IMR-90 (cell line): ENCODE measurements around the gene CDH23. TPM values are rescaled to one million over a fixed set of nuclear protein-coding genes. Genes with fewer than 3 reads are reported as not detected.

Source experiments
- ATAC-seq: fragments of 200-7000 bp; cut with Tn5 transposase; 2 replicates; pipeline ENCODE4 v1.9.1; 2020; ENCODE audit warnings: low read depth, mild to moderate bottlenecking, moderate library complexity
- BruUV-seq: library from RNA; stranded (reverse); fragments of 400-500 nt; replicated peaks from 2 replicates; lab custom pipeline; 2021; lab: Mats Ljungman, UMichigan
- CTCF ChIA-PET: fragments of 300-600 bp; formaldehyde crosslinking; extraction: SDS; loops from one replicate; lab custom pipeline; 2021; ENCODE audit warnings: antibody characterized with exemption; lab: Yijun Ruan, JAX
- POLR2A ChIA-PET: fragments of 300-600 bp; sonication (Branson Sonifier 250); formaldehyde crosslinking; loops from one replicate; lab custom pipeline; 2022; ENCODE audit warnings: antibody characterized with exemption; ENCODE audit not compliant: unreplicated experiment; lab: Charles Lee
- DNase-seq: peaks from one replicate; pipeline ENCODE4 v3.0.0; 2013
- H2AFZ ChIP-seq: replicated peaks from 2 replicates; pipeline ENCODE3; 2013; ENCODE audit warnings: low read length, mild to moderate bottlenecking; ENCODE audit not compliant: poor library complexity
- H2AK5ac ChIP-seq: 2 replicates; pipeline ENCODE4 v1.6.1; 2013; ENCODE audit warnings: low read depth, low read length, inconsistent platforms
- H2AK9ac ChIP-seq: replicated peaks from 2 replicates; pipeline ENCODE3; 2013; ENCODE audit warnings: mild to moderate bottlenecking, low read depth, low read length, moderate library complexity; ENCODE audit not compliant: poor library complexity
- H2BK120ac ChIP-seq: 2 replicates; pipeline ENCODE4 v1.6.1; 2013; ENCODE audit warnings: low read depth, low read length, inconsistent platforms
- H2BK15ac ChIP-seq: 3 replicates; pipeline ENCODE4 v1.6.1; 2013; ENCODE audit warnings: low read depth, low read length, inconsistent platforms
- H2BK20ac ChIP-seq: 2 replicates; pipeline ENCODE4 v1.6.1; 2013; ENCODE audit warnings: low read depth, mild to moderate bottlenecking, inconsistent platforms, low read length, moderate library complexity
- H2BK5ac ChIP-seq: 2 replicates; pipeline ENCODE4 v1.6.1; 2013; ENCODE audit warnings: mild to moderate bottlenecking, low read depth, low read length, inconsistent platforms; ENCODE audit not compliant: poor library complexity, severe bottlenecking
- H3K14ac ChIP-seq: replicated peaks from 2 replicates; pipeline ENCODE4 v1.6.1; 2013; ENCODE audit warnings: low read depth, low read length, inconsistent platforms
- H3K18ac ChIP-seq: 2 replicates; pipeline ENCODE4 v1.6.1; 2013; ENCODE audit warnings: low read depth, low read length, control low read depth
- H3K23ac ChIP-seq: 2 replicates; pipeline ENCODE4 v1.6.1; 2013; ENCODE audit warnings: low read depth, low read length, inconsistent platforms
- H3K27ac ChIP-seq: 2 replicates; pipeline ENCODE4 v1.5.1; 2013; ENCODE audit warnings: mild to moderate bottlenecking, control low read depth, low read length; ENCODE audit not compliant: insufficient read depth
- H3K27me3 ChIP-seq: 2 replicates; pipeline ENCODE4 v1.6.1; 2013; ENCODE audit warnings: low read length; ENCODE audit not compliant: control insufficient read depth, insufficient read depth
- H3K36me3 ChIP-seq: 2 replicates; pipeline ENCODE4 v1.6.1; 2013; ENCODE audit warnings: low read length, mixed read lengths; ENCODE audit not compliant: control insufficient read depth, insufficient read depth
- H3K4ac ChIP-seq: 2 replicates; pipeline ENCODE4 v1.6.1; 2013; ENCODE audit warnings: low read depth, low read length, inconsistent platforms
- H3K4me1 ChIP-seq: 2 replicates; pipeline ENCODE4 v1.6.1; 2013; ENCODE audit warnings: low read length, mixed read lengths; ENCODE audit not compliant: control insufficient read depth, insufficient read depth
- H3K4me2 ChIP-seq: 2 replicates; pipeline ENCODE4 v1.6.1; 2013; ENCODE audit warnings: low read depth, mild to moderate bottlenecking, control low read depth, low read length, moderate library complexity
- H3K4me3 ChIP-seq: 2 replicates; pipeline ENCODE4 v1.5.1; 2013; ENCODE audit warnings: low read depth, mild to moderate bottlenecking, control low read depth, low read length, moderate library complexity; ENCODE audit not compliant: insufficient read depth
- H3K56ac ChIP-seq: 2 replicates; pipeline ENCODE4 v1.6.1; 2013; ENCODE audit warnings: low read length, inconsistent platforms; ENCODE audit not compliant: insufficient read depth; ENCODE audit errors: extremely low read depth
- H3K79me1 ChIP-seq, 2 experiments: 2 replicates each; pipeline ENCODE4 v1.6.1; 2013; ENCODE audit warnings: low read length in 2 of 2, inconsistent platforms in 1 of 2, low read depth in 1 of 2
- H3K9ac ChIP-seq: 2 replicates; pipeline ENCODE4 v1.6.1; 2013; ENCODE audit warnings: low read depth, low read length, control low read depth
- H3K9me1 ChIP-seq: 2 replicates; pipeline ENCODE4 v1.6.1; 2013; ENCODE audit warnings: low read length, inconsistent platforms; ENCODE audit not compliant: insufficient read depth
- H3K9me3 ChIP-seq: 2 replicates; pipeline ENCODE4 v1.6.1; 2013; ENCODE audit warnings: low read length; ENCODE audit not compliant: control insufficient read depth, insufficient read depth
- H4K20me1 ChIP-seq: 2 replicates; pipeline ENCODE4 v1.6.1; 2013; ENCODE audit warnings: low read length, inconsistent platforms; ENCODE audit not compliant: insufficient read depth
- H4K5ac ChIP-seq: 2 replicates; pipeline ENCODE4 v1.6.1; 2013; ENCODE audit warnings: mild to moderate bottlenecking, low read depth, low read length, control low read depth
- H4K8ac ChIP-seq, 2 experiments: 2 replicates each; pipeline ENCODE4 v1.6.1; 2013; ENCODE audit warnings: low read depth in 2 of 2, low read length in 2 of 2, control low read depth in 1 of 2, inconsistent platforms in 1 of 2
- H4K91ac ChIP-seq: 2 replicates; pipeline ENCODE4 v1.6.1; 2013; ENCODE audit warnings: low read depth, low read length, inconsistent platforms; ENCODE audit not compliant: insufficient read depth
- BHLHE40 ChIP-seq: fragments of 150-350 bp; IDR thresholded peaks from 2 replicates; pipeline ENCODE4 v1.6.1; 2016; ENCODE audit warnings: mild to moderate bottlenecking, low read depth, low read length
- CEBPB ChIP-seq: IDR thresholded peaks from 2 replicates; pipeline ENCODE4 v1.6.1; 2012; ENCODE audit warnings: low read depth, low read length, improper control_type of control experiment
- CHD1 ChIP-seq: IDR thresholded peaks from 2 replicates; pipeline ENCODE4 v1.6.1; 2012; ENCODE audit warnings: low read depth, low read length, improper control_type of control experiment
- CTCF ChIP-seq: conservative IDR thresholded peaks from 2 replicates; pipeline ENCODE4 v1.5.1; 2012; ENCODE audit warnings: mild to moderate bottlenecking, low read depth, low read length, improper control_type of control experiment
- ELK1 ChIP-seq: fragments of 150-350 bp; IDR thresholded peaks from 2 replicates; pipeline ENCODE4 v1.6.1; 2016; ENCODE audit warnings: low read depth, mild to moderate bottlenecking, low read length, moderate library complexity, borderline replicate concordance
- FOS ChIP-seq: fragments of 150-350 bp; IDR thresholded peaks from 2 replicates; pipeline ENCODE4 v1.6.1; 2016; ENCODE audit warnings: low read depth, low read length
- MAFK ChIP-seq: IDR thresholded peaks from 2 replicates; pipeline ENCODE4 v1.6.1; 2012; ENCODE audit warnings: low read depth, low read length, improper control_type of control experiment
- MAZ ChIP-seq: IDR thresholded peaks from 2 replicates; pipeline ENCODE4 v1.6.1; 2012; ENCODE audit warnings: low read depth, mild to moderate bottlenecking, low read length, improper control_type of control experiment, moderate library complexity, borderline replicate concordance
- MXI1 ChIP-seq: IDR thresholded peaks from 2 replicates; pipeline ENCODE4 v1.6.1; 2012; ENCODE audit warnings: low read depth, mild to moderate bottlenecking, low read length, moderate library complexity, borderline replicate concordance
- NFE2L2 ChIP-seq: fragments of 150-350 bp; IDR thresholded peaks from 2 replicates; pipeline ENCODE4 v1.6.1; 2016; ENCODE audit warnings: low read depth, mild to moderate bottlenecking, low read length
- POLR2A ChIP-seq: IDR thresholded peaks from 2 replicates; pipeline ENCODE4 v1.6.1; 2012; ENCODE audit warnings: mild to moderate bottlenecking, low read depth, low read length
- RAD21 ChIP-seq: IDR thresholded peaks from 2 replicates; pipeline ENCODE4 v1.6.1; 2012; ENCODE audit warnings: low read length, improper control_type of control experiment
- RCOR1 ChIP-seq: IDR thresholded peaks from 2 replicates; pipeline ENCODE4 v1.6.1; 2012; ENCODE audit warnings: mild to moderate bottlenecking, low read length, improper control_type of control experiment; ENCODE audit not compliant: insufficient replicate concordance
- RFX5 ChIP-seq: IDR thresholded peaks from 2 replicates; pipeline ENCODE4 v1.8.0; 2012; ENCODE audit warnings: low read depth, mild to moderate bottlenecking, low read length, moderate library complexity
- SMC3 ChIP-seq: fragments of 150-350 bp; IDR thresholded peaks from 2 replicates; pipeline ENCODE4 v1.6.1; 2016; ENCODE audit warnings: low read depth, mild to moderate bottlenecking, antibody characterized with exemption, low read length, moderate library complexity
- USF2 ChIP-seq: fragments of 150-350 bp; IDR thresholded peaks from 2 replicates; pipeline ENCODE4 v1.6.1; 2017; ENCODE audit warnings: mild to moderate bottlenecking, antibody characterized with exemption, low read length, low read depth
- WGBS, 2 experiments: methylation state at CpG; one replicate each; pipeline versions ENCODE4 v1.1.5 to v1.1.7; 2013; ENCODE audit warnings: missing lambda C conversion rate in 2 of 2; ENCODE audit not compliant: insufficient read length in 1 of 2; ENCODE audit errors: extremely low coverage in 2 of 2; 5-methylcytosine and 5-hydroxymethylcytosine counted together
- dilution Hi-C: fragments of 300-500 bp; cut with HindIII; formaldehyde crosslinking; loops from one replicate; pipeline ENCODE4 v1.14.3; 2018; ENCODE audit warnings: low sequenced_read_pairs; ENCODE audit not compliant: unreplicated experiment
- in situ Hi-C: fragments of 300-500 bp; cut with MboI; formaldehyde crosslinking; loops from 3 replicates; pipeline ENCODE4 v1.14.3; 2019; ENCODE audit warnings: low sequenced_read_pairs, inconsistent platforms, mixed read lengths
- intact Hi-C: fragments of 100-400 bp; cut with micrococcal nuclease; formaldehyde crosslinking; loops from 2 replicates; pipeline ENCODE4 v1.10.0; 2022
- polyA plus RNA-seq, 3 experiments: library from polyadenylated mRNA; depleted of rRNA; stranded (reverse); fragments of >200 nt; gene quantifications; 2 replicates each; pipeline ENCODE4 v1.2.3, GENCODE V29; 2012; ENCODE audit warnings: low replicate concordance in 1 of 3
- total RNA-seq: library from RNA; depleted of rRNA; stranded (reverse); fragments of >200 nt; gene quantifications from 2 replicates; pipeline ENCODE4 v1.2.3, GENCODE V29; 2012

The CDH23 gene
- total and polyA plus RNA-seq, 2 of the 4 experiments (the other 2 are of a cell fraction), result under 0.01 to 0.03 TPM

GRCh38 chr10:71466330-71466729, 69.6 kb downstream of the CDH23 start:
- no peak overlapping the region for H4K8ac ChIP-seq
- TF ChIP-seq USF2, result no peak
- TF ChIP-seq RFX5, result no peak
- no peak for TF ChIP-seq CTCF
- TF ChIP-seq MAZ, result no peak
- TF ChIP-seq CHD1, result no peak
- TF ChIP-seq FOS, result no peak
- no peak for TF ChIP-seq MXI1
- TF ChIP-seq RCOR1, result no peak
- TF ChIP-seq ELK1, result no peak
- TF ChIP-seq BHLHE40, result no peak
- TF ChIP-seq CEBPB, result no peak
- no peak for TF ChIP-seq POLR2A
- TF ChIP-seq MAFK, result no peak
- no peak for TF ChIP-seq NFE2L2
- TF ChIP-seq SMC3, result no peak
- no peak for TF ChIP-seq RAD21
- H3K14ac ChIP-seq, result no peak overlapping the region
- H3K18ac ChIP-seq, result no peak overlapping the region
- H3K9me3 ChIP-seq, result no peaks in the 10 kb centered on the region
- no peak overlapping the region for H3K56ac ChIP-seq
- ChIA-PET POLR2A (no interaction called here), CTCF (no interaction called here)
- BruUV-seq, result no TSS peak
- no peak overlapping the region for H2BK20ac ChIP-seq
- H3K9ac ChIP-seq, result no peak overlapping the region
- ATAC-seq (no peak), DNase-seq (no peak)
- 50% methylated on average over 3 of the region's 6 CpGs; no CpG with 5 or more reads in 1 of the 2 experiments for WGBS, 2 experiments
- H4K20me1 ChIP-seq, result no peaks in the 10 kb centered on the region
- dilution Hi-C loops, result no loop called here
- H4K5ac ChIP-seq, result no peak overlapping the region
- no peak overlapping the region for H3K27ac ChIP-seq
- no peaks in the 10 kb centered on the region for H3K79me1 ChIP-seq
- no peaks in the 10 kb centered on the region for H3K4me1 ChIP-seq
- H4K91ac ChIP-seq, result no peak overlapping the region
- no peak overlapping the region for H2BK15ac ChIP-seq
- intact Hi-C loops, result no loop called here
- no peak overlapping the region for H3K4ac ChIP-seq
- in situ Hi-C loops, result no loop called here
- peaks cover 30% of the 10 kb centered on the region for H3K27me3 ChIP-seq
- H2AK5ac ChIP-seq, result no peak overlapping the region
- no peaks in the 10 kb centered on the region for H3K9me1 ChIP-seq
- no peaks in the 10 kb centered on the region for H3K36me3 ChIP-seq
- H2BK120ac ChIP-seq, result no peak overlapping the region
- no peak overlapping the region for H3K4me3 ChIP-seq
- no peak overlapping the region for H2AFZ ChIP-seq
- H2AK9ac ChIP-seq, result no peak overlapping the region
- no peak overlapping the region for H3K4me2 ChIP-seq
- no peak overlapping the region for H2BK5ac ChIP-seq
- no peak overlapping the region for H3K23ac ChIP-seq
